HCT116 (cell line): ENCODE results near the gene TUT1. TPM values are rescaled to one million over a fixed set of nuclear protein-coding genes. Genes with fewer than 3 reads are reported as not detected.

Source experiments
- ATAC-seq: fragments of 200-7000 bp; cut with Tn5 transposase; 2 replicates; pipeline ENCODE4 v1.9.1; 2020; ENCODE audit warnings: mild to moderate bottlenecking, moderate library complexity
- BruUV-seq: library from RNA; stranded (reverse); fragments of 400-500 nt; replicated peaks from 2 replicates; lab custom pipeline; 2021; lab: Mats Ljungman, UMichigan
- CTCF ChIA-PET: fragments of 300-600 bp; sonication (Branson Sonifier 250); formaldehyde crosslinking; loops from one replicate; lab custom pipeline; 2021; ENCODE audit warnings: antibody characterized with exemption; lab: Charles Lee
- POLR2A ChIA-PET: fragments of 300-600, 350-600 bp; sonication (Branson Sonifier 250); formaldehyde crosslinking; loops from one replicate; lab custom pipeline; 2021; ENCODE audit warnings: antibody characterized with exemption; lab: Charles Lee
- RAD21 ChIA-PET, 2 experiments: fragments of 300-600 bp; sonication (Branson Sonifier 250); formaldehyde crosslinking; loops; one replicate each; lab custom pipeline; 2023; ENCODE audit warnings: low total read pairs in 2 of 2; ENCODE audit not compliant: uncharacterized antibody in 2 of 2, unreplicated experiment in 2 of 2, low non-redundant PET in 1 of 2; lab: Charles Lee
- DNase-seq: peaks from one replicate; pipeline ENCODE4 v3.0.0-alpha.2; 2010; ENCODE audit warnings: low read depth, low spot score
- H2AFZ ChIP-seq: fragments of 200-600 bp; shearing (Covaris generic), sonication (generic); 2 replicates; pipeline ENCODE4 v1.6.1; 2017; ENCODE audit warnings: low read depth, mixed run types, mixed read lengths, antibody characterized with exemption, low read length; ENCODE audit not compliant: poor library complexity, severe bottlenecking
- H3K27ac ChIP-seq: 2 replicates; pipeline ENCODE4 v1.5.1; 2012; ENCODE audit warnings: low read depth, low read length
- H3K27me3 ChIP-seq: fragments of 200-600 bp; sonication (generic); 2 replicates; pipeline ENCODE4 v1.6.1; 2016; ENCODE audit warnings: mixed run types, low read length, mixed read lengths; ENCODE audit not compliant: insufficient read depth
- H3K36me3 ChIP-seq, 2 experiments: fragments of 200-500 bp in 1 of 2; fragments of 200-600 bp in 1 of 2; sonication (Bioruptor generic) in 1 of 2; sonication (generic) in 1 of 2; 2 replicates each; pipeline versions ENCODE4 v1.5.1 to v1.6.1; 2014 to 2016; ENCODE audit warnings: low read length in 2 of 2, inconsistent platforms in 1 of 2, mixed read lengths in 1 of 2, mixed run types in 1 of 2; ENCODE audit not compliant: insufficient read depth in 2 of 2, control insufficient read depth in 1 of 2
- H3K4me1 ChIP-seq, 2 experiments: fragments of 200-600 bp in 1 of 2; sonication (generic) in 1 of 2; 2 replicates each; pipeline versions ENCODE4 v1.5.1 to v1.6.1; 2012 to 2017; ENCODE audit warnings: low read length in 2 of 2, inconsistent platforms in 1 of 2, mild to moderate bottlenecking in 1 of 2, mixed read lengths in 1 of 2, mixed run types in 1 of 2, moderate library complexity in 1 of 2; ENCODE audit not compliant: insufficient read depth in 2 of 2, control insufficient read depth in 1 of 2
- H3K4me2 ChIP-seq: fragments of 200-600 bp; sonication (generic); 2 replicates; pipeline ENCODE4 v1.6.1; 2017; ENCODE audit warnings: mixed run types, low read length, mixed read lengths
- H3K4me3 ChIP-seq, 2 experiments: fragments of 200-600 bp in 1 of 2; sonication (generic) in 1 of 2; replicated peaks in 1 of 2; 2 replicates each; pipeline ENCODE4 v1.5.1; 2011 to 2016; ENCODE audit warnings: low read length in 2 of 2, control low read depth in 1 of 2, low read depth in 1 of 2, mild to moderate bottlenecking in 1 of 2, mixed read lengths in 1 of 2, mixed run types in 1 of 2
- H3K79me2 ChIP-seq: fragments of 200-600 bp; sonication (generic); 2 replicates; pipeline ENCODE4 v1.6.1; 2017; ENCODE audit warnings: mild to moderate bottlenecking, mixed run types, low read length, moderate library complexity, mixed read lengths; ENCODE audit not compliant: insufficient read depth
- H3K9ac ChIP-seq: fragments of 200-600 bp; sonication (generic); 2 replicates; pipeline ENCODE4 v1.6.1; 2016; ENCODE audit warnings: low read length, mixed read lengths
- H3K9me2 ChIP-seq: fragments of 200-600 bp; sonication (generic), shearing (Covaris generic); 2 replicates; pipeline ENCODE4 v1.6.1; 2017; ENCODE audit warnings: mixed run types, mild to moderate bottlenecking, moderate library complexity; ENCODE audit not compliant: insufficient read depth
- H3K9me3 ChIP-seq, 2 experiments: fragments of 200-500 bp in 1 of 2; fragments of 200-600 bp in 1 of 2; sonication (Bioruptor generic) in 1 of 2; sonication (generic) in 1 of 2; 2 replicates each; pipeline ENCODE4 v1.6.1; 2014 to 2017; ENCODE audit warnings: low read length in 2 of 2, mixed read lengths in 2 of 2, inconsistent platforms in 1 of 2, low read depth in 1 of 2, mild to moderate bottlenecking in 1 of 2, mixed run types in 1 of 2, moderate library complexity in 1 of 2; ENCODE audit not compliant: control insufficient read depth in 1 of 2, insufficient read depth in 1 of 2
- H4K20me1 ChIP-seq: fragments of 200-600 bp; sonication (generic), shearing (Covaris generic); 2 replicates; pipeline ENCODE4 v1.6.1; 2017; ENCODE audit warnings: mixed run types, mild to moderate bottlenecking, moderate library complexity; ENCODE audit not compliant: insufficient read depth
- CBX3 ChIP-seq: IDR thresholded peaks from 2 replicates; pipeline ENCODE4 v1.6.1; 2012; ENCODE audit warnings: low read depth
- POLR2A ChIP-seq: IDR thresholded peaks from 2 replicates; pipeline ENCODE4 v1.7.0; 2011; ENCODE audit warnings: borderline replicate concordance; ENCODE audit not compliant: insufficient read depth, insufficient read length; ENCODE audit errors: extremely low read depth
- RAD21 ChIP-seq: IDR thresholded peaks from 2 replicates; pipeline ENCODE4 v1.6.1; 2012; ENCODE audit warnings: low read depth, mild to moderate bottlenecking
- REST ChIP-seq: IDR thresholded peaks from 2 replicates; pipeline ENCODE4 v1.6.1; 2012; ENCODE audit warnings: low read depth
- SP1 ChIP-seq: IDR thresholded peaks from 2 replicates; pipeline ENCODE4 v1.6.1; 2012; ENCODE audit warnings: low read depth
- intact Hi-C: fragments of 100-400 bp; cut with micrococcal nuclease; formaldehyde crosslinking; loops from 2 replicates; pipeline ENCODE4 v1.10.0; 2022
- total RNA-seq: library from RNA; stranded (reverse); gene quantifications from one replicate; pipeline ENCODE4 v1.2.1, GENCODE V29; 2021; ENCODE audit not compliant: unreplicated experiment

Gene TUT1
- total RNA-seq, 1 experiment from 2014 or later = 49.0 TPM

DNA sequence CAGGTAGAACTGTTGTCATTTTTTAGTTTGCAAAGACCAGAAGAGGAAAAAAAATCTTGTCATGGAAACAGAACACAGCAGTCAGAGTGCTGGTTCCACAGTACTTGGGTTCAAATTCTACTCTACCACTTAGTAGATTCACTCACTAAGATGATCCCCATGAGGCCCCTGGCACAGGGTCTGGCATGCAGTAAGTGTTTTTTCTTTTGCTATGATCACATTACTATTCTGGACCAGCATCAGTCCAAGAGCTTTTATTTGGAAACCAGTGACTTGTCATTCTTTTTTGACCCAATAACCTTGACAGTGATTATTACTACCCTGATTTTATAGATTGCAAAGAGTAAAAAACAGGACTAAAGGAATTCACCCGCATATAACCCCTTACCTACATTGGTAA lies 21.7 kb downstream of the TUT1 start:
- ChIA-PET CTCF (interaction anchor here (1.2 to 2.0 kb wide), 2 partner anchors 9 to 27 kb away, joined by 5 to 7 read pairs; no protein-coding TSS in a partner anchor), POLR2A (interaction anchor here (1.0 kb wide), 1 partner anchor 17 kb away, joined by 3 read pairs; no protein-coding TSS in a partner anchor), RAD21 (no interaction called here)
- Histone ChIP-seq H4K20me1 (peaks cover 24% of the 10 kb centered on the region; the same call in 1 of the 2 replicates), H3K9me2 (no peaks in the 10 kb centered on the region), H3K4me3 (no peak overlapping the region), H2AFZ (no peak overlapping the region), H3K36me3 (peaks cover 57 to 79% of the 10 kb centered on the region in 2 experiments), H3K9ac (no peak overlapping the region), H3K9me3 (no peaks in the 10 kb centered on the region), H3K27ac (no peak overlapping the region), H3K4me2 (no peak overlapping the region), H3K4me1 (peaks cover 8 to 51% of the 10 kb centered on the region in 2 experiments; a peak in 3 of 4 replicates), H3K79me2 (peaks cover 90% of the 10 kb centered on the region), H3K27me3 (no peaks in the 10 kb centered on the region)
- DNase-seq (no peak), ATAC-seq (no peak)
- BruUV-seq = no TSS peak
- TF ChIP-seq SP1 (no peak), REST (no peak), CBX3 (no peak), POLR2A (no peak), RAD21 (no peak)
- intact Hi-C loops = no loop called here
